IPS DF 6.9 (cell line): ENCODE measurements around the gene CDC20B.

Experiments
- DNase-seq: peaks from one replicate; pipeline ENCODE4 v3.0.0-alpha.2; 2013; ENCODE audit warnings: low read depth, low spot score
- H3K27ac ChIP-seq: one replicate; pipeline ENCODE4 v1.5.1; 2013; ENCODE audit warnings: low read length, control low read depth
- H3K27me3 ChIP-seq: 2 replicates; pipeline ENCODE4 v1.6.1; 2013; ENCODE audit warnings: mild to moderate bottlenecking, low read length; ENCODE audit not compliant: control insufficient read depth, insufficient read depth
- H3K36me3 ChIP-seq: 2 replicates; pipeline ENCODE4 v1.6.1; 2013; ENCODE audit warnings: low read length; ENCODE audit not compliant: control insufficient read depth, insufficient read depth
- H3K4me1 ChIP-seq: 2 replicates; pipeline ENCODE4 v1.6.1; 2013; ENCODE audit warnings: low read length; ENCODE audit not compliant: control insufficient read depth, insufficient read depth
- H3K4me3 ChIP-seq: 2 replicates; pipeline ENCODE4 v1.5.1; 2013; ENCODE audit warnings: mild to moderate bottlenecking, low read length
- H3K9me3 ChIP-seq: 2 replicates; pipeline ENCODE4 v1.6.1; 2013; ENCODE audit warnings: low read length, inconsistent platforms; ENCODE audit not compliant: control insufficient read depth, insufficient read depth
- WGBS: extraction: QIAGEN DNeasy Blood & Tissue Kit; methylation state at CpG from one replicate; pipeline ENCODE4 v1.1.7; 2013; ENCODE audit warnings: mixed read lengths, missing lambda C conversion rate; ENCODE audit not compliant: insufficient read length, insufficient coverage; 5-methylcytosine and 5-hydroxymethylcytosine counted together

CDC20B gene

GRCh38 chr5:55071413-55071812 lies 101.6 kb downstream of the CDC20B start:
- no peak for DNase-seq
- Histone ChIP-seq H3K27me3 (no peaks in the 10 kb centered on the region), H3K27ac (no peak overlapping the region), H3K4me3 (no peak overlapping the region), H3K9me3 (no peaks in the 10 kb centered on the region), H3K4me1 (no peaks in the 10 kb centered on the region), H3K36me3 (no peaks in the 10 kb centered on the region)
- WGBS = no CpG with 5 or more reads among the region's 1 CpG

DNA sequence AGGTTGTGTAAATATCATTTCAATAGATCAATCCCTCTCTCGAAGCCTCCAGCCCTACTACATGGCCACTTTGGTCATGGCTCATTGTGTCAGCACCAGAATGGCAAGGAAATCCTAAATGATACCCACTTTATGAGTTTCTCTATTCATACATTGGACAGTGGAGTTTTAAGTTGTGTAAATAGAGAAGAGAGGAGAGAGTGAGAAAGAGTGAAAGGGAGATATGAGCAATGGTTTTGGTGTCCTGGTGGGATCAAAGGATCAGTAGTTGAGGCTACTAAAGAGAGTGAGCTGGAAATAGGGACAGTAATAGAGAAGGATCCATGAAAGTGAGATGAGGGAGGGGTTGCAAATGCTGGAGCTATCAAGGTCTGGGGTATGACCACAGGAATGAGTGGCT lies 102.0 kb downstream of the CDC20B start:
- Histone ChIP-seq H3K4me3 (no peak overlapping the region), H3K4me1 (no peaks in the 10 kb centered on the region), H3K27ac (no peak overlapping the region), H3K27me3 (no peaks in the 10 kb centered on the region), H3K36me3 (no peaks in the 10 kb centered on the region), H3K9me3 (no peaks in the 10 kb centered on the region)
- WGBS = no CpG with 5 or more reads among the region's 1 CpG
- no peak for DNase-seq

- Histone ChIP-seq H3K27ac (no peak overlapping the region), H3K4me1 (no peaks in the 10 kb centered on the region), H3K4me3 (no peak overlapping the region), H3K27me3 (no peaks in the 10 kb centered on the region), H3K36me3 (no peaks in the 10 kb centered on the region), H3K9me3 (no peaks in the 10 kb centered on the region)
- DNase-seq = no peak
- WGBS = no CpG with 5 or more reads among the region's 3 CpGs
Measured at GRCh38 chr5:55066277-55066676, 106.7 kb downstream of the CDC20B start.

GRCh38 chr5:55064523-55064922 lies 108.5 kb downstream of the CDC20B start:
- H3K9me3 ChIP-seq = no peaks in the 10 kb centered on the region
- no CpG with 5 or more reads among the region's 3 CpGs for WGBS

DNA sequence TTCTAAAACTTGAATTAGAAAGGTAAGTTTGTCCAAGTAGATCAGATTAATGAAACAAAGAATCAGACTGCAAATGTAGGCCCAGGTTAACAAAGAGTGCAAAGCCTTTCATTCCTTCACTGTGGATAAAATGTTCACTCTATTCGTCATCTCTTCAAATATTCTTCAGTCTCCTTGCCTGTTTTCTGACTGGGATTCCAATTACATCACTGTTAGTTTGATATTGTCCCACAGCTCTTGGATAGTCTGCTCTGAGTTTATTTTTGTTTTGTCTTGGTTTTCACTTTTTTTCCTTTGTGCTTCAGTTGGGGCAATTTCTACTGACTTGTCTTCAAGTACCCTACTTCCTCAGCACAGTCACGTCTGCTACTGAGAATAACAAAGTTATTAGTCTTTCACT lies 109.1 kb downstream of the CDC20B start:
- no peak for DNase-seq
- Histone ChIP-seq H3K4me1 (no peaks in the 10 kb centered on the region), H3K4me3 (no peak overlapping the region), H3K9me3 (no peaks in the 10 kb centered on the region), H3K27ac (no peak overlapping the region), H3K36me3 (no peaks in the 10 kb centered on the region), H3K27me3 (no peaks in the 10 kb centered on the region)
- WGBS = no CpG with 5 or more reads among the region's 2 CpGs

More at GRCh38 chr5:55064523-55064922, 108.5 kb downstream of the CDC20B start:
- no peak overlapping the region for H3K27ac ChIP-seq
- no peak for DNase-seq
- no peaks in the 10 kb centered on the region for H3K27me3 ChIP-seq
- H3K4me1 ChIP-seq = no peaks in the 10 kb centered on the region
- H3K4me3 ChIP-seq = no peak overlapping the region
- no peaks in the 10 kb centered on the region for H3K36me3 ChIP-seq

DNA sequence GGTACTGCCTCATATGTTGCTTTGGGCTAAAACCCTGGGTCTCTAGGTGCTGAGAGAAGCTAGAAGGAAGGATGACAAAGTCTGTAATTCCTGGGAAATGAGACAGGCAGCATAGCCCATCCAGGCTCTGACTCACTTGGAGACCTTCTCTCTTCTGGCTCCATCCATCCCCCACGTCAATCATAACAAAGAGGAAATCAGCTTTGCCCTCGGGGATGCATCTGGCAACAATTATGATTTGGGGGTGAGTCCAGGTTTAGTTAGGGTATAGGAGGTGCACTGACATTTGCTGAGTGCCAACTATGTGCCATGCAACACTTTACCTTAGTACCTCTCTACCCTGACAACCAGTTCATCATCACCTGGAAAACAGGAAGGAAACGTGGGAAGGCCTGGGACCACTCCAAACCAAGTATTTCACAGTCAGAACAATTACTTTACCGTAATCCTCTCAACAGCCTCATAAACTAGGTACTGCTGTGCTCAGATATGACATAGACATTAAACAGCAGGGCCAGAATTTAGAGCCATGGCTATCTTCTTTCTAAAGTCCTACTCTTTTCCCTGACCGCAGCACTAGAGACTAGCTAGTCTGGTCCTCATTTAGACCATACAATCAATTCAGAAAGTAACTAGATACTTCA lies 109.6 kb downstream of the CDC20B start:
- no peak for DNase-seq
- Histone ChIP-seq H3K36me3 (no peaks in the 10 kb centered on the region), H3K27ac (no peak overlapping the region), H3K4me1 (no peaks in the 10 kb centered on the region), H3K9me3 (no peaks in the 10 kb centered on the region), H3K27me3 (no peaks in the 10 kb centered on the region), H3K4me3 (no peak overlapping the region)
- WGBS = no CpG with 5 or more reads among the region's 5 CpGs
